Activated CD4-positive, alpha-beta T cell treated with anti-CD3 and anti-CD28 coated beads, Interleukin-10, Interleukin-2, amounts not matched to agents 100 ng/mL and 50 ng/mL, durations not matched to agents 16 hours and 8 hours (primary cell): ENCODE results near the gene HACD3.
"Not testable (repeated sequence)": the region's sequence is repeated elsewhere in the genome, so short reads cannot be mapped to it uniquely, and the experiment has no call there.

Source experiments
- DNase-seq: peaks from one replicate; pipeline ENCODE4 v3.0.0-alpha.2; 2020

The HACD3 gene

DNA sequence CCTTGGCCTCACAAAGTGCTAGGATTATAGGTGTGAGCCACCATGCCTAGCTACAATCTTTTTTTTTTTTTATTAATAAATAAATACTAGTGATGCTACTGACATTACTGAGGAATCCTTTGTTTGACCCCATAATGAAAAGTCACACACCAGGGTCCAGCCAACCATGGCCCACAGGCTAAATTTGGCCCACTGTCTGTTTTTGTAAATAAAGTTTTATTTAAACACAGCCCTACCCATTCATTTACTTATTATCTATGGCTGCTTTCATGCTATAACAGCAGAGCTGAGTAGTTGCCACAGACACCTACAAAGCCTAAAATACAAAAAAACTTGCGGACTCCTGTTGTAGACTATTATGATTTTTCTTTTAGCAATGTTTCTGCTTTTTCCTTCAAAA is 73.3 kb downstream of the HACD3 start:
- no peak for DNase-seq

GRCh38 chr15:65610871-65611718 is 80.8 kb downstream of the HACD3 start, which contains the start of gene INTS14:
INTS14 (minus strand) TSS chr15:65611131; CDS start chr15:65607380, 3,751 bp downstream.
- peak; percentile 97 for DNase-seq

DNA sequence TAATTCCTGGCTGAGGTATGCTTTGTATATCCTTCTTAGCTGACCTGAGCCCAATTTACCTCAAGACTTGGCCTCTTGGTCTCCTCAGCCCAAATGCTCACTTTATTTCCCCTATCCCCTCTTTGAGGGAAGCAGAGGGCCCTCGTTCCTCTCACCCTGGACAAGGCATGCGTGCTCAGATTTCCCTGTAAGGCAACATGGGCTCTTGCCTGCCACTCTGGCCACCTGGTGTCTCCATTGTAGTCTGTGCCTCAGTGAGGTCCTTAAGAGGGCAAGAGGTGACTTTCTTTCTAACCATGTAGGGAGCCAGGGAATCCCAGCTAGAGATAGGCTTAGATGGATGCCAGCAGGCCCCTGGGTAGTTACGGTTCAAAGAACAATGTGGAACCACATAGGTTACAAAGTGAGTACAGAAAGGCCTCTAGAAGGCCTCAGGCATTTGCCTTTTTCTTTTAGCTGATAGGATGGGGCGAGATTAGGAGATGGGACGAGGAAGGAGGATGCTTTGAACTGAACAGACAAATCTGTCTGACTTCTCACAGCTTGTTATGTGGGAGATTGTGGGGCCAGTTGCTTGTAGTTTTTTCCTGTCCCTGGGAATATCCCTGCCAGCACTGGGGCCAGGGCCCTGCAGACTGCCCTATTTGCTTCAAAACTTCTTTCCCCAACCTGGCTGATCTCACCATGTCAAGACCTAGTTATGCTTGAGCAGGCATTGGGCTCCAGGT is 81.8 kb downstream of the HACD3 start:
- DNase-seq = no peak

- DNase-seq = peak; percentile 27
Observed at GRCh38 chr15:65612616-65612946, 82.3 kb downstream of the HACD3 start.

DNA sequence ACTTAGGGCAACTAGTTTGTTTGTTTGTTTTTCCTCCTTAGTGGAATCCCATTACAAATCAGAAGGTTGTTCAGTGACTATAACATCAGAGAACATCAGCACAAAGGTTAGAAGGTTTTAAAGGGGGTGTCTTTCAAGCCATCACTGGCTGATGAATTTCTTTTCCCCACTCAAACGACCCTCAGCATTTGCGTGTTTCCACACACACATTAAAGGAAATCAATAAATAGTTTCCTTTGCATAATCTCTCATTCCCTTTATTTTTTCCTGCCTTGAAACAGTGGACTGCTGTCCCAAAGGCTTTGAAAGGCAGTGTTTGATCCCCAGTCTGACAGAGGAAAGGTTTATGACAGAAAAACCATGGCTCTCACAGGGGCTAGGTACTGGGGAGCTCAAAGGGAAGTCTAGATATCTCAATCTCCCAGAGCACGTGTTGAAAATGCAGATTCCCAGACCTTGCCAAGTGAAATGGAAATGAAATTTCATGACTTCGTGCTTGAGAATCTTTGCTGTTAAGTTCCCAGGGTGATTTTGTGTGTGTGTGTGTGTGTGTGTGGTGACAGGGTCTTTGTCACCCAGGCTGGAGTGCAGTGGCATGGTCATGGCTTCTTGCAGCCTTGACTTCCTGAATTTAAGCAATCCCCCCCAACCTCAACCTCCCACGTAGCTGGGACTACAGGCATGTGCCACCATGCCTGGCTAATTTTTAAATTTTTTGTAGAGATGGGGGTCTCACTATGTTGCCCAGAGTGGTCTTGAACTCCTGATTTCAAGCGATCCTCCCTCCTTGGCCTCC is 82.9 kb downstream of the HACD3 start:
- DNase-seq = no peak

GRCh38 chr15:65615887-65616286 is 85.6 kb downstream of the HACD3 start:
- not testable (repeated sequence) for DNase-seq

DNA sequence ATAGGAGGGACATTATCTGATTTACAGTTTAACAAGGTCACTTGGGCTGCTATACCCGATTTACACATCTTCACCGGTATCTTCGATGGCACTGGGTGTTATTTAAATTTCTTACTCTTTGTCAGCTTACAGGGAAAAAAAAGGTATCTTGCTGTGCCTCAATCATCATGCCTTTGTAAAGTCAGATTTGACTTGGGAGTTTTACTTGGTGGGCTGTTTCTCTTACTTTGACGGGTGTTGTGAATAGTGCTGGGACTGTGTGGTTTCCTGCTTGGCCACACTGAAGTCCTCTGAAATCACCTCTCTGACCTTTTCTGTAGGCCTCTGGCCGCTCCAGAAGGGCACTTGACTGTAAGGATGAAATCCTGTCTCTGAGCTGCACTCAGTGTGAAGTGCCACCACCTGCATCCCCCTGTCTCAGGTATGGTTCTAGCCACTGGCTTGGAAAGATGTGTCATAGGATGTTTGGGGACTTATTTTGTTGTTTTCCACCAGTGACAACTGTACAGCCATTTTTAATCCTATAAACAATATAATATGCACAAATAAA is 88.4 kb downstream of the HACD3 start:
- no peak for DNase-seq

DNA sequence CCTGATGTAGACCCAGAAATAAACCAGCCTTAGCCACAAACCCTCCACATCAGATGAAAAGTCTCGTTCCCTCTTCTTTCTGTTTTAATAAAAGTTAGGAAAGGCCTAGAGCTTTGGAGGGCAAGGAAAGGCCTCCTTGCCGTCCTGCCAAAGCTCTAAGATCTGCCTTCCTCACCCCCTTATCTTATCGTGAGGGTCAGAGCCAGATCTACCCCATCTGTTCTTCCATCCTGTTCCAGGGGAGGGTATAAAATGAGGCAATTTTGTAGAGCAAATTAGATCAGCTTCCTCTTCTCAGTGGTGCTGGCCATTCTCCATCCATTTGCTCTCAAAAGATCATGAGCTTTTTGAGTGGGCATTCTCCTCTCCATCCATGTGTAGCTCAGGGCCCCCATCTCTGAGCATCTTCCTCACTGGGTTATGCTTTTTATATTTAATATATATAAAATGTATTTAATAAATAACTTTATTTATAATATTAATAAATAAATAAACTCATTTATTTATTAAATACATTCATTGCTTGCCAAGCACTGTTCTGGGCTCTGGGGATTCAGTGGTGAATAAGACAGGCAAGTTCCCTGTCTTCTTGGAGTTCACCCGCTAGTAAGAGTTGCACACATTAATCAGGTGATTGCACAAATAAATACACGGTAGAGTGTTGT is 89.5 kb downstream of the HACD3 start:
- DNase-seq = no peak

GRCh38 chr15:65620833-65621232 is 90.6 kb downstream of the HACD3 start:
- DNase-seq = no peak

DNA sequence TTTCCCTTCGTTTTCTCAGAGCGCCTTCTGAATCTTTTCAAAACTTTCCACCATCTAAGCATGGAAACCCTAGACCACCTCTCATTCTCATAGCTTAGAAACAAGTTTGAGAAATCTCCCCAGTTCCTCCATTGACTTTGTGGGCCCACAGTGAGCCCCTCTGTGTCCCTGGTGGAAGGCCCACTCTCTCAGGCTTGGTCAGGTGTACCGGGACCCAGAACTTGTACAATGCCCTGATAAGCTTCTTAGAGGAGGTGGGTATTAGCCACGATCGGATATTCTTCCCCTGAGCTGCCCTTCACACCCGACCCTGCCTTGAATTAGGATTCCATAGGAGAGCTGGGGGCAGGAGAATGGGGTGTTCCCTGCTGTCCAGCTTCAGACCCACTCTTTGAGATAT is 91.4 kb downstream of the HACD3 start, which contains the start of gene SLC24A1:
Gene SLC24A1, plus strand, starts transcription at position 301 of the 400 bp plus-strand sequence. CDS start 2,143 bp downstream, outside the sequence.
- no peak for DNase-seq

- no peak for DNase-seq
Observed at GRCh38 chr15:65623103-65623502, 92.8 kb downstream of the HACD3 start.

DNA sequence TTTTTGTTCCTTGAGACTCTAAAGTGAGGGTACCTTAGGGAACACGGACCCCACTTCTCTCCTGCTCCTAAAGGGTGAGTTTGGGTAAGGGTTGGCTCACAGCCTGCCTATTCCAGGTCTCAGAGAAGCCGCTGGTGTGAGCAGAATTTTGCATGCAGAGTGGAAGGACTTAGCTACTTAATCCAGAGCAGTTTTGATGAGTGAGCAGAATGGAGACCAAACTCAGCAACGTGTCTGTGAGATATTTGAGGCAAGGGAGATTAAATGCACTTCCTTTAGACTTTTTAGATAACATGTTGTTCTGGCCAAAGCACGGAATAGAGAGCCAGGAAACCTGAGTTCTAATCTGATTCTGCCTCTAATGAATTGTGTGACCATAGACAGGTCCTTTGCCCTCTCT is 96.6 kb downstream of the HACD3 start:
- no peak for DNase-seq
